ENCODE measurements around the gene TRAFD1.

- TF ChIP-seq EZH2 (IDR thresholded peaks at IDR 0.05) (no peak), POLR2AphosphoS5 (IDR thresholded peaks at IDR 0.05; ENCODE audit: borderline replicate concordance, low read depth, low read length) (no peak)
Measured at GRCh38 chr12:112172556-112173324, 47.4 kb downstream of the TRAFD1 start.
